Stimulated activated CD8-positive, alpha-beta memory T cell treated with anti-CD3 and anti-CD28 coated beads, Interleukin-7, amount 100 ng/mL, for 1 hour (primary cell): ENCODE data around the gene MCUR1.
"Not testable (repeated sequence)": the region's sequence is repeated elsewhere in the genome, so short reads cannot be mapped to it uniquely, and the experiment has no call there.

ENCODE experiments used
- DNase-seq, 2 donors: peaks; one replicate each; pipeline ENCODE4 v3.0.0-alpha.2; 2020; ENCODE audit warnings: low read depth in 2 of 2

Gene MCUR1

DNA sequence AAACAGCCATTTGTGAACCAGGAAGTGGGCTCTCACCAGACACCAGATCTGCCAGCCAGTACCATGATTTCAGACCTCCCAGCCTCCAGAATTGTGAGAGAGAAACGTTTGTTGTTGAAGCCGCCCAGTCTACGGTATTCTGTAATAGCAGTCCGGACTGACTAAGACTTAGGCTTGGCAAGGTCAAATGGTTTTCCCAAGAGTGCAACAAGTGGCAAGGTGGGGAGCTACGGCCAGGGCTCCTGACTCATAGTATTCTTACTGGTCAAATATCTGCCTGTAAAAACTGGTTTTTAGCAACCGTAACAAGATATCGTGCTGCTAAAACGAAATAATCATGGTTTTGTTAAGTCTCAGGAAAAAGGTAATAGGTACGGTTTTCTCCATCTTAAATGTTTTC is 37.8 kb downstream of the MCUR1 start:
- DNase-seq: no peak

DNA sequence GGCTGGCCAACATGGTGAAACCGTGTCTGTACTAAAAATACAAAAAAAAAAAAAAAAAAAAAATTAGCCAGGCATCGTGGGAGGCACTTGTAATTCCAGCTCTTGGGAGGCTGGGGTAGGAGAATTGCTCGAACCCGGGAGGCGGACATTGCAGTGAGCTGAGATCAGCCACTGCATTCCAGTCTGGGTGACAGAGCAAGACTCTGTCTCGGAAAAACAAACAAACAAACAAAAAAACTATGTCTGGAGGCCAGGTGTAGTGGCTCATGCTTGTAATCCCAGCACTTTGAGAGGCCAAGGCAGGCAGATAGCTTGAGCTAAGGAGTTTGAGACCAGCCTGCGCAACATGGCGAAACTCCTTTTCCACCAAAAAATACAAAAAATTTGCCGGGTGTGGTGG is 38.9 kb downstream of the MCUR1 start:
- DNase-seq: not testable (repeated sequence)

DNA sequence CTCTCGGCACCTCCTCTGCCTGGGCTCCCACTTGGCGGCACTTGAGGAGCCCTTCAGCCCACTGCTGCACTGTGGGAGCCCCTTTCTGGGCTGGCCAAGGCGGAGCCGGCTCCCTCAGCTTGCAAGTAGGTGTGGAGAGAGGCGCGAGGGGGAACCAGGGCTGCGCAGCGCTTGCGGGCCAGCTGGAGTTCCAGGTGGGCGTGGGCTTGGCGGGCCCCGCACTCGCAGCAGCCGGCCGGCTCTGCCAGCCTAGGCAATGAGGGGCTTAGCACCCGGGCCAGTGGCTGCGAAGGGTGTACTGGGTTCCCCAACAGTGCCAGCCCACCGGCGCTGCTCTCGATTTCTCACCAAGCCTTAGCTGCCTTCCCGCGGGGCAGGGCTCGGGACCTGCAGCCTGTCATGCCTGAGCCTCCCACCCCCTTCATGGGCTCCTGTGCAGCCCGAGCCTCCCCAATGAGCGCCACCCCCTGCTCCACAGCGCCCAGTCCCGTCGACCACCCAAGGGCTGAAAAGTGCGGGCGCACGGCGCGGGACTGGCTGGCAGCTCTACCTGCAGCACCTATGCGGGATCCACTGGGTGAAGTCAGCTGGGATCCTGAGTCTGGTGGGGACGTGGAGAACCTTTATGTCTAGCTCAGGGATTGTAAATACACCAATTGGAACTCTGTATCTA is 41.9 kb downstream of the MCUR1 start:
- not testable (repeated sequence) for DNase-seq

DNA sequence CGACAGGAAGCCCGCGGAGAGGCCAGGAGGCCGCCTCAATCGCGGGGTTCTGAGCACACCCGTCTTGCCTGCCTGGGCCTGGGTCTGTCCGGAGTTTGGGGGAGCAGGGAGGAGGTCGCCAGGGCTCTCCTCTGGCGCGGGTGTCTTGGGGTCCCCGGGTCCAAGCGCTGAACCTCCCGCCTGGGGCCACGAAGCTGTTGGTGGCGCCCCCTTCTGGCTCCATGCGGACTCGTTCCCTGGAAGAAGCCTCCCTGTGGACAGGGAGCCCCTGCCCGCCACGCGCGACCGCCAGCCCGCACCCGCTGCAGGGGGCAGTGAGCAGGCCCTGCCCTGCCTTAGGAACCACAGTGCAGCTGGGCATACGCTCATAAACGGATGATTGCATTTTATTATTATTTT is 44.7 kb downstream of the MCUR1 start:
- DNase-seq: no peak

DNA sequence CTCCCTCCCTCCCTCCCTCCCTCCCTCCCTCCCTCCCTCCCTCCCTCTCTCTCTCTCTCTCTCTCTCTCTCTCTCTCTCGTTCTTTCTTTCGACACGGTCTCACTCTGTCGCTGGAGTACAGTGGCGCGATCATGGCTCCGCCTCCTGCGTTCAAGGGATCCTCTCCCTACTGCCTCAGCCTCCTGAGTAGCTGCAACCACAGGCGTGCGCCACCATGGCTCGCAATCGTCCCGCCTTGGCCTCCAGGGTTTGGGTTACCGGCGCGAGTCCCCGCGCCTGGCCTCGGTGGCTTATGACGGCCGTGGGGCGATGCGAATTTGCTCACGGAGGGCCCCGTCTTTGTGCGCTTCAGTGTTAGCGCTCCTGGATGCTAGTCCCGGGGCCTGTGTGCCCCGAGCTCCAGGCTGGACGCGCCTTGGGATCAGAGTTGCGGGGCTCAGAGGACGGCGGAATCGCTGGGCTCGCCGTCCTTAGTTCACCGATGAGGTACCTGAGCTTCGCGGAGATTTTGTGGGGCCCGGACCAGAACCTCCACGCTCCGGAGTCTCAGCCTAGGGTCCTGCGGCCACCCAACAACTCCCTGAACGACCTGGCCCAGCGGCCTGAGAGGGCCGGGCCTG is 45.2 kb downstream of the MCUR1 start:
- no peak for DNase-seq

DNA sequence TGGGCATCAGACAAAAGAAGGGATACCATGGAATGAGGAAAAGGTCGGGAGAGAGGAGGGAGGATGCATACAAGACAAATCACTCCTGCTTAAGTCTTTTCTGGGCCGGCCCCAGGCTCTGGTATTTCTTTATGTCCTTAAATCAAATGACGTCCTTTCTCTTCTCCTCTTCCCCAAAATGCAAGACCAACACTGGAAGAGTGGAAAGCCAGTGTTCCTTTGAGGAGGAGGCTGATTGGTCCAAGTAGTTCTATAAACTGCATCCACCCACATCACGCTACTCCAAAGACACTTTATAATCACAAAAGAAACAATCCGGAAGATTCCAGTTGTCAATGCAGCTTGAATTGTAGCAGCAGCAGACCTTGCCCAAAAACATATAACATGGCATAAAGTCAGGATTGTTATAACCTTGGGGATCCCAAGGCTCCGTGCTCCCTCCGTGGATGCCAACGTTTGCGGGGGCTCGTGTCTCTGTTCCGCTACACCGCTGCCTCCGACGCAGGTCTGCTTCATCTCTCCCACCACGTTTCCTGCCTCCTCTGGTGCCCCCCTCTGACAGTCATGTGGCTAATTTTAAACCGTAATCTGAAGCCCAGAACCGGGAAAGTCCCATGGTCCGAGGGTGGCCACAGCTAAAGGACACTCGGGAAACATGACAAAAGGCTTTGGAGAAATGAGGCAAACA is 47.1 kb downstream of the MCUR1 start:
- peak in 1 of 2 donors; percentile 19 for DNase-seq

DNA sequence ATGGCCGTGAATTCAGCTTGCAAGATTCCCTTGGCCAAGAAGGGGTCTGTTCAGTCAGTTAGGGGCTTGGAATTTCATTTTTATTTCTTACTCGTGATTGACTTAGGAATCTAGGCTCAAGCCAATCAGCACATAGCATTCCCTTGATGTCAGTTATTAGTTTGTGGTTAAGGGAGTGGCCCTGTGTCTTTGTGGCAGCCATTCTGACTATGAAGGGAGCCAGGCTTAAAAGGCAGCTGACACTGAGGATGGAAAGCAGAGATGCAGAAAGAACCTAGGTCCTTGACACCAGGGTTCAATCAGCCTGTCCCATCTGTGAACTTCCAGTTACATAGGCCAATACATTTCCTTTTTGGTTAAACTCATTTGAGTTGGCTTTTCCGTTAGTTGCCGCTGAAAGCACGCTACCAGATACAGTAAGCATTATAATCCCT is 48.1 kb downstream of the MCUR1 start:
- no peak for DNase-seq

DNA sequence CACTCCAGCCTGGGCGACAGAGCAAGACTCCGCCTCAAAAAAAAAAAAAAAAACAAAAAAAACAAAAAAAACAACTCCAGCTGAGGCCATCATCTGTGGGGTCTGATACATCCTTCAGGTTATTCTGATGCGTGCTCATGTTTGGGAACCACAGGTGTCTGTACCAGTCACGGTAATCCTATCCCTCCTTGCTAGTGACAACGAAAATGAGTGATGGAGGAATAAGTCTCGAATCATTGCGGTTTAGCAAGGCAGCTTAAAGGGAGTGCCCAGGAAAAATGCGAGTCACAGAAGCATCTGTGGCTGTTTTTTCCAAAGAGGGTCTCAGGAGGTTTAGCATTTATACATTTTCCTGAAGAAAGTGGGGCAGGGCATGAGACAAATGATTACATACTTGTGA is 48.8 kb downstream of the MCUR1 start:
- no peak for DNase-seq

DNA sequence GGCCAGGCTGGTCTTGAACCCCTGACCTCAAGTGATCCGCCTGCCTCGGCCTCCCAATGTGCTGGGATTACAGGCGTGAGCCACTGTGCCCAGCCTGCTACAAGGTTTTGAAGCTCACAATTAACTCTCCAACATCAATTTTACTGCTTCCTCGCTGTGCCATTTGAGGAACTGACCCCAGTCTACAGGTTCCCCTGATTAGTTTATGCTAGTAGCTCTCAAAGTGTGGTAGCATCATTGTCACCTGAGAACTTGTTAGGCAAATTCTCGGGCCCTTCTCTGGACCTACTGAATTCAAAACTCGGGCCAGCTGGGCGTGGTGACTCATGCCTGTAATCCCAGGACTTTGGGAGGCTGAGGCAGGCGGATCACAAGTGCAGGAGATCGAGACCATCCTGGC is 49.4 kb downstream of the MCUR1 start:
- DNase-seq: no peak

DNA sequence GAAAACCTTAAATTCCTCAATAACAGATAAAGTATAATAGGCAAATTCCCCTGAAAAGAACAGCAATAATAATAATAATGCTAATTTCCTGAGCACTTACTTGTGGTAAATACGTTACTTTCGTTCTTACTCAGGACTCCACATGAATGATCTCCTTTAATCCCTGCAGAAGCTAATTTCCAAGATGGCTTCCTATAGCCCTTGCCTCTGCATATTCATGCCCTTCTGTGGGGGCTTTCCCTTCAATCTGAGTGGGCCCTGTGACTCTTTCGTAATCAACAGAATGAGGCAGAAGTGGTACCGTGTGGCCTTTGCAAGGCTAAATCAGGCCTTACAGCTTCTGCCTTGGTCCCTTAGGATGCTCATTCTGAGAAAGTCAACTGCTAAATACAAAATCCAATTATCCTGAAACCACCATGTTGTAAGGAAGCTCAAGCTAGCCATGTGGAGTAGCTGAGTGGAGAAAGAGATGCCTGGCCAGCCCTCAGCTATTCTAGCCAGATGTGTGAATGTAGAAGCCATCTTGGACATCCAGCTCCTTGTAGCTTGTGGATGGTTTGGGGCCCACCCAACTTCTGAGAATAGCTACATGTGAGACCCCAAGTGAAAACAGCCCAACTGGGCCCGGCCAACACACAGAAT is 50.5 kb downstream of the MCUR1 start:
- no peak for DNase-seq

DNA sequence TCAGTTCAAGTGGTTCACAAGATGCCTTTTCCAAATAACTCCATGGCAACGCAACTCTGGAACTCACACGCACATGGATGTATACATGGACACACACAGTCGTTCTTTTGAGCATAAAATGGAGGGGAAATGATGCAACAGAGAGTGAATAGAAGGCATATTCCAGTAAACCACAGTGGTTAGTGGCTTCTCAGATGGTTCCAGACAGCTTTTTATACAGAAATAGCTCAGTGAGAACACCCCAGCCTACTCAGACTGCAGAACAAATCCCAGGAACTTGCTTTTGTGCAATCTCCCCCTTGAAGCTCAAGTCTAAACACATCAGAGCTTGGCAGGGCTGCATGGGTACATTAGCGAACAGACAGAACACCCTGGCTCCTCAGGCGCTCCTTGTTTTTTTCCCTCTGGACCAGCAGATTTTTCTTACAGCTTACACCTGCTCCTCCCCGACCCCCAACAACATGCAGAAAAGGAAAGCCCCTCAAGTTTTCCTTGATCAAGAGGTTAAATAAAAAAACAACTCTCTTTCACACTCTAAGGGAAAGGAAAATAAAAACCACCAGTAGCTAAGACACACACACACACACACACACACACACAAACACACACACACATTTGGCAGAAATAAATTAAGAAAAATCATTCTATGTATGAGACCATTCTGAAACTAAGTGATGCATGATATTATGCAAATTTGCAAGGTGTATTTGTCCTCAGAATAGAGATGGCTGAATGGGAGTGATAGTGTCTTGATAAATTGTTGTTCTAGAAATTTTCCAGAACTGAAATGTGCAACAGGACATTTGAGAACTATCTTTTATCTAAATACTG is 51.5 kb downstream of the MCUR1 start:
- DNase-seq: no peak

DNA sequence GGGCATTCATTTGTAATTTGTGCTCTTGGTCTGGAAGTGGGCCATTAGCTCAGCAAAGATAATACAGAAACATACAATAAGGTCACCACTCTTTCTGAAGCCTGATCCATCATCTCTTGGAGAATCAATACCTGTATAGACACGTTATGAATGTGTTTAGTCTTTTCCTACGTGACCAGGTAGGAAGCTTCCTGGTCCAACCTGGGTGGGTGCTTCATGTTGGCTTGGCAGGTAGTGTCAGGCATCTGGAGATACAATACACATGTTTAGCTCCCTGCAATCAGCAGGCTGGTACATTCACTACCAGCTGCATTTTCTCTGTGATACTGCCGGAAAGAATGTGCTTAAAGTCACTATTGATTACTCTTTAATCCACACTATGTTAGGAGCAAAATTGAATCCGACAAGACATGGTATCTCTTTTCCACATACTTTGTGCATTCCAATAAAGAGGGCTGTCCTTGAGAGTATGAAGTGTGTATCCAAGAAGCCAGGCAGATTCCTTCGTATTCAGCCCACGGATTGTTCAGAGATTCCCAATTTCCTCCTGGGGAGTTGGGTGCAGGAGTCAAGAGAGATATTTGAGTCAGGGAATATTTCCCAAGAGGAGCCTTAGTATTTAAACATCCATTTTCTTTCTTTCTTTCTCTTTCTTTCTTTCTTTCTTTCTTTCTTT is 52.9 kb downstream of the MCUR1 start:
- DNase-seq: no peak

DNA sequence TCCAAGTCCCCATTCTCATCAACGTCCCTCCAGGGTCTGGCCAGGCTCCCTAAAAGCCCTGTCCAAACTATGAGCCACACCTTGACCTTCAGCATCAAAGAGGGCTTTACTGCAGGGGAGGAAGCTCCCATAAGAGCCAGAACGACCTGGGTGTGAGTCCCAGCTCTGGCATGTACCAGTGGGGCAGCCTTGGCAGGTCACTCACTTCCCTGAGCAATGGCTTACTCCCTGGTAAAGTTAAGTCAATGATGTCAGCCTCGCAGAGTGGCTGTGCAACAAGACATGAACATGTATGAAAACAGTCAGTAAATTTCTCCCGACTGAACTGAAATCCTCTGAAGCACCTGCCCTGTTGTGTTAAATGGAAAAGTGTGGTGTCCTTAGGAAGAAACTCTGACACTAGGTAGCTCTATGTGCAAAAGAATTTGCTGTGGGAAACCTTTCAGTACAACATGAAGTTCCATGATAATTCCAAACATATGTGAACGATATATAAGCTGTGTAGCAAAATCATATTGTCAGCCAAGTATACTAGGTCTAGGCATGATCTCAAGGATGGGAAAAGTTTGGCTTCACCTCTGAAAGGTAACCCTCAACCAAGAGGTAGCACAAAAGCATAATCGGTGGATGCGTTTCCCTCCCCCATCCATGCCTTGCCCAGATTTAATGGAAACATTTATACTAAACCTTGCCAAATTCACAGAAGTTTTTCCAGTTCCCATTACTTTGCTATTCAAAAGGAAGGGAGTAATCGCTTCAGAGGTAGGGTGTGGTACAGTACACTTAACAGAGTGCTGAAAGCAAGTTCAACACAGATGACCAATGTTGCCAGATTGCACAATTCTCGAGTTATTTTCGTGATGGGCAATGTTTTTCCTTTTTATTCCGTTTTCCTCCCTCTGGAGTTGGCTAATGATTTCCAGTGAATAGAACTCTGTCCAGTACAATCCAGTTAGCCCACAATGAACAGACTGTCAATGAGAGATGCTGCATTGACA is 53.8 kb downstream of the MCUR1 start:
- DNase-seq: no peak

DNA sequence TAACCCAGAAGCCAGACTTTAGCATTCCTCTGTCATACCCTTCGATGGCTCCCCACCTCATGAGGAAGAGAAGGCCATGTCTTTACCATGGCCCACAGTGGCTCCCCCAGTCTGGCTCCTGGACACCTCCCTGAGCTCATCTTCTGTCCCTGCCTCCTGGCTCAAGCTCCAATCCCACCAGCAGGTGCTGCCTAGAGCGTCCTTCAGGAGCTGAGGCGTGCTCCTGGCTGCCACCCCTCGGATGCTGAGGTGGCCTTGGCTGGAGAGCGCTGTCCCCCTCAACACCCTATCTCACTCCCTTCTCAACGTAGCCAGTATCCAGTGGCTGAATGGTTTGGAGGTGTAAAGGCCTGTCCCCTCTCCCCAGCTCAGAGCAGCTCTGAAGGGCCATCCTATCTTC is 55.3 kb downstream of the MCUR1 start:
- DNase-seq: no peak

DNA sequence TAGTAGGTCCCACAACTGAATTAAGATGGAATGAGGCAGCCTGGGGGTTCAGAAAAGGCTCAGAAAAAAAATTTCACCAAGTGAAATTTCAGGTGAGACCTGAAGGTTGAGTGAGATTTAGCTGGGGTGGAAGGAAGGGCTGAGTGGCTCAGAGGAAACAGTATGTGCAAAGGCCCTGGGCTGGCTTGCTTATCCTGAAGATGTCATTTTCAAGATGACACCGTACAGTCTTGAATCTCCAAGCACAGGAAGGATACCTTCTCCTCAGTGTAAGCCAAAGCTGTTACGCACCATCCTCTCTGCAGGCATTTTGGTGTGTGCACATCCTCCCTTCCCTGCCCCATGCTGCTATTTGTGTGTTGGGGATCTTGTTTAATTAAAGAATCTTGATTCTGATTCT is 59.7 kb downstream of the MCUR1 start:
- no peak for DNase-seq

DNA sequence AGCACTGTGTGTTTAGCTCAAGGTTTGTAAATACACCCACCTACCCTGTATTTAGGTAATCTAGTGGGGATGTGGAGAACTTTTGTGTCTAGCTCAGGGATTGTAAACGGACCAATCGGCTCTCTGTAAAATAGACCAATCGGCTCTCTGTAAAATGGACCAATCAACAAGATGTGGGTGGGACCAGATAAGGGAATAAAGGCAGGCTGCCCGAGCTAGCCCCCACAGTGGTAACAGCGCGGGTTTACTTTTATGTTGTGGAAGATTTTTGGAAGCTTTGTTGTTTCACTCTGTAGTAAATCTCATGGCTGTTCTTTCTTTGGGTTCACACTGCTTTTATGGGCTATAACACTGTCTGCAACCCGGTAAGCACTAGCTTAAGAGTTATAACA is 70.6 kb downstream of the MCUR1 start:
- no peak for DNase-seq

DNA sequence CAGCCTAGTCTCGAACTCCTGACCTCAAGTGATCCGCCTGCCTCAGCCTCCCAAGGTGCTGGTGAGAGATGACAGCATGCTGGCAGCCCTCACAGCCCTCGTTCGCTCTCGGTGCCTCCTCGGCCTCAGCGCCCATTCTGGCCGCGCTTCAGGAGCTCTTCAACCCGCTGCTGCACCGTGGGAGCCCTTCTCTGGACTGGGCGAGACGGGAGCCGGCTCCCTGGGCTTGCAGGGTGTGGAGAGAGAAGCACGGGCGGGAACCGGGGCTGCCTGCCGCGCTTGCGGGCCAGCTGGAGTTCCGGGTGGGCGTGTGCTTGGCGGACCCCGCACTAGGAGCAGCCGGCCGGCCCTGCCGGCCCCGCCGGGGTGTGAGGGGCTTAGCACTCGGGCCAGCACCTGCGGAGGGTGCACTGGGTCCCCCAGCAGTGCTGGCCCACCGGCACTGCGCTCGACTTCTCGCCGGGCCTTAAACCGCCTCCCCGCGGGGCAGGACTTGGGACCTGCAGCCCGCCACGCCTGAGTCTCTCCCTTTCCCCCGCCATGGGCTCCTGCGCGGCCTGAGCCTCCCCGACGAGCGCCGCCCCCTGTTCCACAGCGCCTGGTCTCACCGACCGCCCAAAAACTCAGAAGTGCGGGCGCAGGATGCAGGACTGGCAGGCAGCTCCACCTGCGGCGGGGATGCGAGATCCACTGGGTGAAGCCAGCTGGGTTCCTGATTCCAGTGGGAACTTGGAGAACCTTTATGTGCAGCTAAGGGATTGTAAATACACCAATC is 71.2 kb downstream of the MCUR1 start:
- DNase-seq: no peak

DNA sequence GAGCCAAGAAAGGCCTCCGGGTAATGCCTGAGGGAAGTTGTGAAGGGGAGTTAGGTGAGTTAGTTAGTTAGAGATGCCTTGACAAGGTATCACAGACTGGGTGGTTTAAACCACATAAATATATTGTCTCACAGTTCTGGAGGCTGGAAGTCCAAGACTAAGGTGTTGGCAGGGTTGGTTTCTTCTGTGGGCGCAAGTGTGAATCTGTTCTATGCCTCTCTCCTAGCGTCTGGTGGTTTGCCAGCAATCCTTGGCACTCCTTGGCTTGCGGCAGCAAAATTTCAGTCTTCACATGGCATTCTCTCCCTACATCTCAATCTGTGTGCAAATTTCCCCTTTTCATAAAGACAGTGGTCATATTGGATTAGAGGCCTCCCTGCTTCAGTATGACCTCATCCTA is 73.0 kb downstream of the MCUR1 start:
- no peak for DNase-seq
